Muscle of back (tissue), 10 donors: ENCODE data around the gene GATA1. TPM values are rescaled to one million over a fixed set of nuclear protein-coding genes. Genes with fewer than 3 reads are reported as not detected.

Source experiments
- polyA plus RNA-seq, 10 donors: library from polyadenylated mRNA; unstranded; fragments of 120-200 nt; gene quantifications; one replicate each; pipeline ENCODE4 v1.2.1, GENCODE V29; 2013; ENCODE audit not compliant: insufficient read length in 10 of 10

GATA1 gene
- polyA plus RNA-seq, 10 donors: 0.28 to 1.9 (median 0.65) TPM

Other genes with a start within 250 kb of the GATA1 start
- 10 to 100 TPM in 1 of 10 donors, 1 to 10 TPM in 9; 6.8 to 10.1 (median 8.4) TPM for gene TBC1D25, start 246.9 kb upstream of the GATA1 start, polyA plus RNA-seq
- 100 to 1,000 TPM; 227 to 395 (median 356) TPM for gene RBM3, start 212.1 kb upstream of the GATA1 start, polyA plus RNA-seq
- gene WDR13, start 189.1 kb upstream of the GATA1 start, polyA plus RNA-seq: 100 to 1,000 TPM in 2 of 10 donors, 10 to 100 TPM in 8; 83.4 to 115 (median 94.9) TPM
- 1 to 10 TPM; 3.0 to 8.0 (median 3.9) TPM for gene WAS, start 102.8 kb upstream of the GATA1 start, polyA plus RNA-seq
- 1 to 10 TPM; 3.2 to 5.5 (median 3.9) TPM for gene SUV39H1, start 89.9 kb upstream of the GATA1 start, polyA plus RNA-seq
- not detected for gene GLOD5, start 24.8 kb upstream of the GATA1 start, polyA plus RNA-seq
- 100 to 1,000 TPM in 5 of 10 donors, 10 to 100 TPM in 5; 76.5 to 118 (median 95.7) TPM for gene HDAC6, start 15.5 kb downstream of the GATA1 start, polyA plus RNA-seq
- not detected for gene ERAS, start 39.9 kb downstream of the GATA1 start, polyA plus RNA-seq
- under 1 TPM in 6 of 10 donors, not detected in 4; 0.15 to 0.76 (median 0.22) TPM for gene PCSK1N, start 49.0 kb downstream of the GATA1 start, polyA plus RNA-seq
- 10 to 100 TPM; 24.1 to 39.0 (median 30.1) TPM for gene TIMM17B, start 111.2 kb downstream of the GATA1 start, polyA plus RNA-seq
- gene PQBP1, start 111.3 kb downstream of the GATA1 start, polyA plus RNA-seq: 10 to 100 TPM; 45.2 to 72.5 (median 57.7) TPM
- gene SLC35A2, start 125.1 kb downstream of the GATA1 start, polyA plus RNA-seq: 10 to 100 TPM; 12.9 to 20.8 (median 16.2) TPM
- 1 to 10 TPM; 1.3 to 9.1 (median 2.1) TPM for gene PIM2, start 132.4 kb downstream of the GATA1 start, polyA plus RNA-seq
- 10 to 100 TPM; 31.5 to 41.9 (median 34.9) TPM for gene OTUD5, start 171.0 kb downstream of the GATA1 start, polyA plus RNA-seq
- gene KCND1, start 185.3 kb downstream of the GATA1 start, polyA plus RNA-seq: 1 to 10 TPM in 6 of 10 donors, under 1 TPM in 4; 0.87 to 2.2 (median 1.3) TPM
- 10 to 100 TPM; 16.9 to 34.3 (median 23.9) TPM for gene GRIPAP1, start 215.7 kb downstream of the GATA1 start, polyA plus RNA-seq